ENCODE data around the gene PALS1. TPM values are rescaled to one million over a fixed set of nuclear protein-coding genes. Genes with fewer than 3 reads are reported as not detected.
A peak's percentile ranks its signal among the peaks of the same experiment; 100 is the strongest.

Gene PALS1
- total and polyA plus RNA-seq, 2 donors (not counting 3 experiments of a cell fraction or from before 2014, with no cell fraction given): 5.2 to 22.0 TPM

- peak overlapping the region in 1 of 3 experiments; percentile 29 for H3K4me3 ChIP-seq (replicated peaks in 1 of 3; ENCODE audit: insufficient read depth in 1 of 3, low read depth in 1 of 3, low read length in 3 of 3)
- H3K9me1 ChIP-seq (replicated peaks; ENCODE audit: control insufficient read depth, extremely low read depth, insufficient read depth, low read length): no peaks in the 10 kb centered on the region
- H3K36me3 ChIP-seq (ENCODE audit: control insufficient read depth in 2 of 2, extremely low read depth in 1 of 2, insufficient read depth in 2 of 2, low read length in 2 of 2): no peaks in the 10 kb centered on the region
- intact Hi-C loops (cut with micrococcal nuclease) (no loop called here), dilution Hi-C loops (cut with MboI; ENCODE audit: extremely low pct_ligation_motif_present, low sequenced_read_pairs) (no loop called here)
- peak; percentile 44 for FAIRE-seq
- no TSS peak for BruUV-seq (replicated peaks)
- no peak for TF ChIP-seq EZH2 (IDR thresholded peaks at IDR 0.05; ENCODE audit: borderline replicate concordance, low read depth, low read length, severe bottlenecking)
- TF ChIP-seq MYC (IDR thresholded peaks at IDR 0.05; ENCODE audit: low read depth, low read length): no peak
- POLR2A ChIA-PET: no interaction called here
- CTCF ChIA-PET: interaction anchor here (3.1 kb wide), 1 partner anchor 14 kb away, joined by 11 read pairs; no protein-coding TSS in a partner anchor
- H2AFZ ChIP-seq (ENCODE audit: low read depth, low read length): no peak overlapping the region
- no peak overlapping the region for H3K9ac ChIP-seq (replicated peaks; ENCODE audit: extremely low read depth, insufficient read depth, low read length)
- no peaks in the 10 kb centered on the region for H3K27me3 ChIP-seq (ENCODE audit: control insufficient read depth in 2 of 2, insufficient read depth in 2 of 2, low read length in 2 of 2)
- DNase-seq (ENCODE audit: low read depth, low spot score): peak; percentile 18
- no peak overlapping the region for H3K27ac ChIP-seq (ENCODE audit: insufficient read depth, low read depth, low read length)
- peaks cover 16% of the 10 kb centered on the region for H3K4me1 ChIP-seq (ENCODE audit: control insufficient read depth, extremely low read depth, insufficient read depth, low read length)
- no peaks in the 10 kb centered on the region for H3K9me3 ChIP-seq (replicated peaks; ENCODE audit: control insufficient read depth, insufficient read depth, low read length)
- H4K20me1 ChIP-seq (replicated peaks; ENCODE audit: control insufficient read depth, extremely low read depth, insufficient read depth, low read length): peaks cover 5% of the 10 kb centered on the region
- peak overlapping the region; percentile 70 for H3K4me2 ChIP-seq (ENCODE audit: insufficient read depth, low read length)
- peaks cover 45% of the 10 kb centered on the region for H3K79me2 ChIP-seq (ENCODE audit: control insufficient read depth, insufficient read depth, low read length)
Measured at GRCh38 chr14:67268426-67269150, 27.4 kb downstream of the PALS1 start.

DNA sequence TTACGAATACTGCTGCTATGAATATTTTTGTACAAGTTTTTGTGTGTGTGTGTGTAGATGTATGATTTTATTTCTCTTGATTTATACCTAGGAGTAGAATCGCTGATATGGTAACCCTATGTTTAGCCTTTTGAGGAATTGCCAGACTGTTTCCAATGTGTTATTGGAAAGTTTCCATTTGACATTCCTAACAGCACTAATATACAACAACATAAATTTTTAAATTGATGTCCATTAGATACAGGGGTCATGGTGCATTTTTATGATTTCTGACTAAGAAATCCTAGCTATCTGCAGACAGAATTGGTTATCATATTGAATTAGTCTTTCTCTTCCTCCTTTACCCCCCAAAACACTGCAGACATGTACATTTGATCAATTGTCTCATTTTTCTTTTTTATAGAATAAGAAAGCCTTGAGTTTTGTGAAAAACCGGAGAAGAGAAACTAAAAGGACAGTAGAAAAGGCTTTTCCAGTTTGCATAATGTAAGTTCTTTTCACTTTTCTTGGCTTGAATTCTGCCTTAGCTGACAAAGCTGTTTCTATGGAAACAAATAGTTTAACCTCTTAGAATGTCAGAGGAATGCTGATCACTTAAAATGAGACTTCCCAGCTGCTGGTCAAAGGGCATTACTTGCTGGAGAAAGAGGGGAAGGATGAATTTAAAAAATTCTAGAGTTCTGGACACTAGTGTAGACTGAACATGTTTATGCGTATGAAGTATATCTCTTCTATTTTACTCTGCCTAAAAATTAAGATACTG, 28.2 kb downstream of the PALS1 start:
- Histone ChIP-seq H3K36me3 (ENCODE audit: control insufficient read depth in 2 of 2, extremely low read depth in 1 of 2, insufficient read depth in 2 of 2, low read length in 2 of 2) (no peaks in the 10 kb centered on the region), H3K9ac (replicated peaks; ENCODE audit: extremely low read depth, insufficient read depth, low read length) (no peak overlapping the region), H3K4me3 (replicated peaks in 1 of 3; ENCODE audit: insufficient read depth in 1 of 3, low read depth in 1 of 3, low read length in 3 of 3) (no peak overlapping the region), H4K20me1 (replicated peaks; ENCODE audit: control insufficient read depth, extremely low read depth, insufficient read depth, low read length) (peaks cover 5% of the 10 kb centered on the region), H3K9me3 (replicated peaks; ENCODE audit: control insufficient read depth, insufficient read depth, low read length) (no peaks in the 10 kb centered on the region), H3K4me2 (ENCODE audit: insufficient read depth, low read length) (no peak overlapping the region), H3K79me2 (ENCODE audit: control insufficient read depth, insufficient read depth, low read length) (peaks cover 36% of the 10 kb centered on the region), H3K27me3 (ENCODE audit: control insufficient read depth in 2 of 2, insufficient read depth in 2 of 2, low read length in 2 of 2) (no peaks in the 10 kb centered on the region), H3K9me1 (replicated peaks; ENCODE audit: control insufficient read depth, extremely low read depth, insufficient read depth, low read length) (no peaks in the 10 kb centered on the region), H2AFZ (ENCODE audit: low read depth, low read length) (no peak overlapping the region), H3K4me1 (ENCODE audit: control insufficient read depth, extremely low read depth, insufficient read depth, low read length) (peaks cover 10% of the 10 kb centered on the region), H3K27ac (ENCODE audit: insufficient read depth, low read depth, low read length) (no peak overlapping the region)
- TF ChIP-seq MYC (IDR thresholded peaks at IDR 0.05; ENCODE audit: low read depth, low read length): no peak
- no peak for TF ChIP-seq CTCF (IDR thresholded peaks at IDR 0.05; ENCODE audit: extremely low read depth in 1 of 2, insufficient read depth in 1 of 2, low read depth in 1 of 2, low read length in 2 of 2)
- no peak for TF ChIP-seq POLR2A (IDR thresholded peaks at IDR 0.05; ENCODE audit: low read depth, low read length)
- TF ChIP-seq POLR2AphosphoS5 (IDR thresholded peaks at IDR 0.05; ENCODE audit: insufficient read depth, low read depth, low read length): no peak
- no peak for TF ChIP-seq GATA2 (IDR thresholded peaks at IDR 0.05; ENCODE audit: insufficient read depth, insufficient read length, low read depth, low read length)
- TF ChIP-seq MAX (IDR thresholded peaks at IDR 0.05; ENCODE audit: insufficient read depth, insufficient read length): no peak
- intact Hi-C loops (cut with micrococcal nuclease): no loop called here
- POLR2A ChIA-PET: no interaction called here
- FAIRE-seq (peak; percentile 44), DNase-seq (ENCODE audit: low read depth, low spot score) (peak; percentile 30)
- CTCF ChIA-PET: interaction anchor here (1.3 to 3.1 kb wide), 3 partner anchors 13 to 103 kb away, joined by 6 to 15 read pairs (median 11); no protein-coding TSS in a partner anchor
- dilution Hi-C loops (cut with MboI; ENCODE audit: extremely low pct_ligation_motif_present, low sequenced_read_pairs): no loop called here
- no TSS peak for BruUV-seq (replicated peaks)
